Fibroblast of the aortic adventitia (primary cell): ENCODE measurements around the gene ZNF81. TPM values are rescaled to one million over a fixed set of nuclear protein-coding genes. Genes with fewer than 3 reads are reported as not detected.
"Not testable (repeated sequence)": the region's sequence is repeated elsewhere in the genome, so short reads cannot be mapped to it uniquely, and the experiment has no call there.

Experiments used
- DNase-seq: peaks from one replicate; pipeline ENCODE4 v3.0.0-alpha.2; 2010; ENCODE audit warnings: low read depth
- H3K4me3 ChIP-seq: 2 replicates; pipeline ENCODE4 v1.5.1; 2011; ENCODE audit warnings: low read depth, mild to moderate bottlenecking, control low read depth, low read length, moderate library complexity
- total RNA-seq: library from RNA; depleted of rRNA; stranded (reverse); fragments of >200 nt; gene quantifications from 2 replicates; pipeline ENCODE4 v1.2.3, GENCODE V29; 2012; ENCODE audit warnings: low replicate concordance
- TF ChIP-seq, protein P1 (sequence below): IDR thresholded peaks from 2 replicates; pipeline ENCODE4 v1.5.1; 2011; ENCODE audit warnings: mild to moderate bottlenecking, low read length, control low read depth, inconsistent platforms; ENCODE audit not compliant: insufficient read depth

Gene ZNF81
- total RNA-seq, 1 donor: 6.1 TPM

DNA sequence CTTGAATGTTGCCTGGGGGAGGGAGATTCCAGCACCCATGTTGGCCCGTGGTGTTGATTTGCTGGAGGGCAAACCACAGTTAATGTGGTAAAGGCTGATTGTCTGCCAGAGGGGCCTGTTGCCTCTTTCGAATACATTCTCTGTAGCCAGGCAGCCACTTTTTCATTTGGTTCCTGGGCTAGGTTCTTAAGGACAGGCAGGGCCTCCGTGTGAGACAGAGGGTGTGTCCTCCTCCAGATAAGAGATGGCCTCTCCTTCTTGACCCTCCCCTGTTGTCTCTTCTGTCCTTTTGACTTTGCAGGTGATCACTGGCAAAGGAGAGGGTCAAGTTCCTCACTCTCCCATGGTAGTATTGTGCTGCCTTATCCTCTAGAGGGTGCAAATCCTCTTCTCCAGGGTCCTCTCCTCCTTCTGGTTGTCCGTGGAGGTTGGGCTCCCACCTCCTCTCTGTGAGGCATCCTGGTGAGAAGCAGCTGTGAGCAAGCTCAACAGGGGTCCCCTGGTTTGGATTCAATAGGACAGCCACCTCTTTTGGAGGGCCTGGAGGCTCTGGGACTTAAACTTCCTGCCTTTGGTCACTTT, 122.2 kb downstream of the ZNF81 start:
- TF ChIP-seq, protein P1, sequence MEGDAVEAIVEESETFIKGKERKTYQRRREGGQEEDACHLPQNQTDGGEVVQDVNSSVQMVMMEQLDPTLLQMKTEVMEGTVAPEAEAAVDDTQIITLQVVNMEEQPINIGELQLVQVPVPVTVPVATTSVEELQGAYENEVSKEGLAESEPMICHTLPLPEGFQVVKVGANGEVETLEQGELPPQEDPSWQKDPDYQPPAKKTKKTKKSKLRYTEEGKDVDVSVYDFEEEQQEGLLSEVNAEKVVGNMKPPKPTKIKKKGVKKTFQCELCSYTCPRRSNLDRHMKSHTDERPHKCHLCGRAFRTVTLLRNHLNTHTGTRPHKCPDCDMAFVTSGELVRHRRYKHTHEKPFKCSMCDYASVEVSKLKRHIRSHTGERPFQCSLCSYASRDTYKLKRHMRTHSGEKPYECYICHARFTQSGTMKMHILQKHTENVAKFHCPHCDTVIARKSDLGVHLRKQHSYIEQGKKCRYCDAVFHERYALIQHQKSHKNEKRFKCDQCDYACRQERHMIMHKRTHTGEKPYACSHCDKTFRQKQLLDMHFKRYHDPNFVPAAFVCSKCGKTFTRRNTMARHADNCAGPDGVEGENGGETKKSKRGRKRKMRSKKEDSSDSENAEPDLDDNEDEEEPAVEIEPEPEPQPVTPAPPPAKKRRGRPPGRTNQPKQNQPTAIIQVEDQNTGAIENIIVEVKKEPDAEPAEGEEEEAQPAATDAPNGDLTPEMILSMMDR: no peak
- DNase-seq: no peak
- no peak overlapping the region for H3K4me3 ChIP-seq

- no peak overlapping the region for H3K4me3 ChIP-seq
- TF ChIP-seq, protein P1: no peak
- no peak for DNase-seq
Measured at GRCh38 chrX:47960406-47960805, 123.7 kb downstream of the ZNF81 start.

GRCh38 chrX:47961830-47962229, 125.1 kb downstream of the ZNF81 start:
- not testable (repeated sequence) for DNase-seq, H3K4me3 ChIP-seq

DNA sequence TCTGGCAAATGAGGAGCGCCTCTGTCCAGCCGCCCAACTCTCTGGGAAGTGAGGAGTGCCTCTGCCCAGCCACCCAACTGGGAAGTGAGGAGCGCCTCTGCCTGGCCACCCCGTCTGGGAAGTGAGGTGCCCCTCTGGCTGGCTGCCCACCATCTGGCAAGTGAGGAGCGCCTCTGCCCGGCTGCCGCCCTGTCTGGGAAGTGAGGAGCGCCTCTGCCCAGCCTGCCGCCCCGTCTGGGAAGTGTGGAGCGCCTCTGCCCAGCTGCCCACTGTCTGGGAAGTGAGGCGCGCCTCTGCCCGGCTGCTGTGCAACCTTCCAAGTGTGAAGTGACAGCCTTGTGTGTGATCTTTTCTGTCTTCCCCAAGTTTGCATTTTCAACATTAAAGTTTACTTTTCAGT, 128.8 kb downstream of the ZNF81 start:
- DNase-seq, H3K4me3 ChIP-seq: not testable (repeated sequence)

Other genes starting within 250 kb of the ZNF81 start
- 0.09 TPM in 1 of 2 replicates, not detected in the other for gene SYN1, start 217.0 kb upstream of the ZNF81 start, total RNA-seq
- gene CFP, start 207.0 kb upstream of the ZNF81 start, total RNA-seq: 0.18 TPM in 1 of 2 replicates, not detected in the other
- 13.3 and 22.9 TPM in 2 replicates for gene ELK1, start 186.3 kb upstream of the ZNF81 start, total RNA-seq
- gene UXT, start 177.7 kb upstream of the ZNF81 start, total RNA-seq: 64.3 and 151 TPM in 2 replicates
- gene ZNF182, start 167.1 kb downstream of the ZNF81 start, total RNA-seq: 3.0 and 5.4 TPM in 2 replicates
- not detected in 2 replicates for gene SPACA5, start 170.1 kb downstream of the ZNF81 start, total RNA-seq
- gene ZNF630, start 234.7 kb downstream of the ZNF81 start, total RNA-seq: 0.81 and 2.0 TPM in 2 replicates